Stimulated activated CD4-positive, alpha-beta T cell treated with anti-CD3 and anti-CD28 coated beads, TNF-alpha, amount 100 ng/mL, for 48 hours (primary cell): ENCODE data around the gene TUBB4A.
A peak's percentile ranks its signal among the peaks of the same experiment; 100 is the strongest.

Experiments used
- DNase-seq, 3 donors: peaks; one replicate each; pipeline ENCODE4 v3.0.0-alpha.2; 2020; ENCODE audit warnings: low read depth in 3 of 3

Gene TUBB4A

GRCh38 chr19:6470173-6470572 is 31.9 kb downstream of the TUBB4A start:
- no peak for DNase-seq

DNA sequence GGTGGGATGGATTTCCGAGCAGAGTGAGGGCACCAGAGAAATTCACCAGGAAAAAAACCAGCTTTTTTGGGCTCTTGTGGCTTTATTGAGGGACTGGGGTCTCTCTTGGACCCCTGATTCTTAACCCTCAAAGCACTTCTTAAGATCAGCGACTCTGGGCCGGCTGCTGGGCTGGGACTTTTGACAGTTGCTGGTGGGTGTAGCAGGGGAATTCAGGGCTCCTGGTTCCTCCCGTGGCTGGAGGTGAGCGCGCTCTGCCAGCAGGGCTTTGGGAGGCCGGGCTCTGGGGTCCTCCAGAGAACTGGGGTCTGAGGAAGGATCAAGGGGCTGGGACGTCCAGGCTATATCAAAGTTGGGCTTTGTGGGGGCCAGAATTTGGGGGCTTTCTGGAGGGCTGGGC is 34.7 kb downstream of the TUBB4A start:
- DNase-seq: no peak

DNA sequence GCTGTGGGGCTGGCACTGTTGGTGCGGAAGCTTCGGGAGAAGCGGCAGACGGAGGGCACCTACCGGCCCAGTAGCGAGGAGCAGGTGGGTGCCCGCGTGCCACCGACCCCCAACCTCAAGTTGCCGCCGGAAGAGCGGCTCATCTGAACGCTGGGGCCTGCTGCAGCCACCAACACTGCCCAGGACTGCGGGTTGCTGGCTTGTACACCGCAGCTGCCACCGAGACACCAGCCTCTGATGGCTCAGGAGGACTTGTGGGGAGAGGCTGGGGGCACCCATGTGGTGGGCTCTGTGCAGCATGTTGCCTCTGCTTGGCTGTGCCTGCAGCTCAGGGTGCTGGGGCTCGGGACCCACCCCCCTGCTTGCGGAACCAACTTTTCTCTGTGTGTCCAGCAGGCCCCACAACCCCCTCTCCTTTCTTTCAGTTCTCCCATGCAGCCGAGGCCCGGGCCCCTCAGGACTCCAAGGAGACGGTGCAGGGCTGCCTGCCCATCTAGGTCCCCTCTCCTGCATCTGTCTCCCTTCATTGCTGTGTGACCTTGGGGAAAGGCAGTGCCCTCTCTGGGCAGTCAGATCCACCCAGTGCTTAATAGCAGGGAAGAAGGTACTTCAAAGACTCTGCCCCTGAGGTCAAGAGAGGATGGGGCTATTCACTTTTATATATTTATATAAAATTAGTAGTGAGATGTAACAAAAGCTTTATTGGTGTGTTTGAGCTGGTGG is 35.4 kb downstream of the TUBB4A start:
- no peak for DNase-seq

- no peak for DNase-seq
Measured at GRCh38 chr19:6465663-6466062, 36.4 kb downstream of the TUBB4A start.

- DNase-seq: no peak
Measured at GRCh38 chr19:6465006-6465405, 37.1 kb downstream of the TUBB4A start.

DNA sequence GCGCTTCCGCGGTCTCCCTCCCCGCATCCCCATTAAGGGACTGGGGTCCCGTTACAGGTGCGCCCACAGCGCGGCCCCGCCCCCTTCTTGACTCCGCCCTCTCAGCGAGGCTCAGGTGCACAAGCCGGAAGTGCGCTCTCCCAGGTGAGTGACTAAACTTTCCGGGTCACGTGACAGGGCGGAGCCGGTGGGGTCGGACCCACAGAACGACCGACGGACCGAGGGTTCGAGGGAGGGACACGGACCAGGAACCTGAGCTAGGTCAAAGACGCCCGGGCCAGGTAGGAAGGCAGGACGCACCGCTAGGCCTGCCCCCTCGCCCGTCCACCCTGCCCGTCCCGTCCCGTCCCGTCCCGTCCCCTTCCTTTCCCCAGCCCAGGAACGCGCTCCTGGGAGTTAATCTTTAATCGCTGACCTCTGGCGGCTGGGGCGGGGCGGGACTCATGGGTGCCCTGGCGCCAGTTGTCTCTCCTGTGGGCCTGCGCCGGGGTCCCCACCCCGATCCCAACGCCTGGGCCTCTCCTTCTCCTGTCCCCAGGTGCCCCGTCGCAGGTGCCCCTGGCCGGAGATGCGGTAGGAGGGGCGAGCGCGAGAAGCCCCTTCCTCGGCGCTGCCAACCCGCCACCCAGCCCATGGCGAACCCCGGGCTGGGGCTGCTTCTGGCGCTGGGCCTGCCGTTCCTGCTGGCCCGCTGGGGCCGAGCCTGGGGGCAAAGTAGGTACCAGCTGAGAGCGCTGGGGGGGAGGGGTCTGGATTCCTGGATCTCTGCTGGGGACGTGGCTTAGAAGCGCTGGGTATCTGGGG is 37.8 kb downstream of the TUBB4A start, which contains the start of gene CRB3:
Gene CRB3 (plus strand): TSS at position 202 of the 804 bp plus-strand sequence. CDS start 431 bp downstream, at position 633.
- no peak for DNase-seq

GRCh38 chr19:6460099-6460884 is 41.8 kb downstream of the TUBB4A start:
- peak; percentile 95 to 97 (median 96) for DNase-seq

GRCh38 chr19:6459262-6460098 is 42.6 kb downstream of the TUBB4A start, which contains the start of gene SLC25A23:
SLC25A23 (minus strand) TSS chr19:6459792; CDS start chr19:6459628, 164 bp downstream.
- DNase-seq: peak; percentile 24 to 50 (median 28)

DNA sequence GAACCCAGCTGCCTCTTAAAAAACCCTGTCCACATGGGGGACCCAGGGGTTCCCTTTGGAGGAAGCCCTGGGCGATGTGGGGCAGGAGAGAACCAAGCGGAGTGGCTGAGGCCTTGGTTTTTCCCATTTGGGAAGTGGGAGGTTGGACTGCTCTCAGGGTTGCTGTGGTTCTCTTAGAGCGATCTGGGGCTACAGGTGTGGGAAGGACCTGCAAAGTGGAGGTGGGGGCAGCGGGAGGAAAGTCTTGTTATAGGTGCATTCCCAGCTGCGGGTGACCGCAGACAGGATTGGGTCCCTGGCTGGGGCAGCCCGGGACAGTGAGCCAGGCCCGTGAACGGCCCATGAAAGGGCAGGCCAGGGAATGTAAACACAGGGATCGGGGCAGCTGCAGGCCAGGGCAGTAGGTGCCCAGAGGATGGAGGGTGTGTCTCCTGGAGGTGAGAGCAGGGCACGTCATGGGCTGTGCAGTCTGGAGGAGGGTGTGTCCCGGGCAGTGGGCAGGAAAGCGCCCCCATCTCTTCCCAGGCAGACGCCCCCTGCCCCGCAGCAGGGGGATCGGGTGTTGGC is 43.3 kb downstream of the TUBB4A start:
- no peak for DNase-seq

- DNase-seq: no peak
Measured at GRCh38 chr19:6457958-6458694, 44.0 kb downstream of the TUBB4A start.

GRCh38 chr19:6455924-6456323 is 46.2 kb downstream of the TUBB4A start:
- no peak for DNase-seq

DNA sequence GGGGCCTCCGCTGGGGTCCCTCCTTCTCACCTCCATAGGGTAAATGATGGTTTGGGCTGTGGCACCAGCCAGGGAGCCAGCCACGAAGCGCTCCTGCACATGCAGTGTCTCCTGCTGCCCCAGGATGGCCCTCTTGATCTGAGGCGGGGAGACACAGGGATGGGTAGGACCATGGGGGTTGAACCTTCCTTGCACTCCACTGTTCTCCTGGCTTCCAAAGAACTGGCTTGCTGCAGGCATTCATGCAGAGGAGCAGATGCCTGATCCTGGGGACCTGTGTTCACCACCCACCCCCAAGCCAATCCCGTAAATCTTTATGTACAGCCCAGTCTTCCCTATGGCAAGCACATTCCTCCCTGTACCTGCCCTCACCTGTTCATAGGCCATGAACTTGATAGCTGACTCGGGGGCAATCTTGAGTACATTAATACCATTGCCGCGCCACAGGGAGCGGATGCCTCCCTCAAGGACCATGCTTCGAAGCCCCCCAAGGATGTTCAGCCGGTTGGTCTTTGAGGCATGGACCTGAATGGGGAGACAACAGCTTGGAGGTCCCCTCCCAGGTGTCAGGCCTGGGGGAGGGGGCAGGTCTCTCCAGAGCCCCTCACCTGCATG is 48.1 kb downstream of the TUBB4A start:
- no peak for DNase-seq

DNA sequence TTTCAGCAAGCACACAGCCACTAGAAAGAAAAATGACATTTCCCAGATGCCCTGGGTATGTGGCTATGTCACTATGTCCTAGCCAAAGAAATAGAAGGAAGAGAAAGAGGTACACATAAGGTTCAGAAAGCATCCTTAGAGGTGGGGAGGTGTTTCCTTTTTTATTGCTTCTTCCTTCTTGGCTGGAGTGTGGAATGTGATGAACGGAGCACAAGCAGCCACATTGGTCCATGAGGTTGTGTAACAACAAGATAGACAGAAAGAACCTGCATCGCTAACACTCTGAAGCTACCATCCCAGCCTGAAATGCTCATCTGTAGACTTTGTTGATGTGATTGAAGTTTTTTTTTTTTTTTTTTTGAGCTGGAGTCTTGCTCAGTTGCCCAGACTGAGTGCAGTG is 49.2 kb downstream of the TUBB4A start:
- DNase-seq: no peak

DNA sequence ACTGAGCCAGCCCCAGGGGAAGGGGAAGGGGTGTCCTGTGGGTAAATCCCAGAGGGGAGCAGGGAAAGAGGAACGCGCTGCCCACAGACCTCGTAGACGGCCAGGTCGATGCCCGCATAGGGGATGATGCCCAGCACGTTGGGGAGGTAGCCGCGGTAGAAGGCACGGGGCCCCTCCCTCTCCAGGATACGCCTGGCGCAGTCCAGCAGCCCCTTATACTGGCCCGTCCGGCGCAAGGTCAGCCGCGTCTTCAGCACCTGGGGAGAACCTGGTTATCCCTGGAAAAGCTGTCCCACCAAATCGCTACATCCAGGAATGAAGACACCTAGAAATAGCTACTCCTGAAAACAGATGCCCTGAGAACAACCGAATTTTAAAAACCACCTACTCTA is 49.9 kb downstream of the TUBB4A start:
- no peak for DNase-seq

DNA sequence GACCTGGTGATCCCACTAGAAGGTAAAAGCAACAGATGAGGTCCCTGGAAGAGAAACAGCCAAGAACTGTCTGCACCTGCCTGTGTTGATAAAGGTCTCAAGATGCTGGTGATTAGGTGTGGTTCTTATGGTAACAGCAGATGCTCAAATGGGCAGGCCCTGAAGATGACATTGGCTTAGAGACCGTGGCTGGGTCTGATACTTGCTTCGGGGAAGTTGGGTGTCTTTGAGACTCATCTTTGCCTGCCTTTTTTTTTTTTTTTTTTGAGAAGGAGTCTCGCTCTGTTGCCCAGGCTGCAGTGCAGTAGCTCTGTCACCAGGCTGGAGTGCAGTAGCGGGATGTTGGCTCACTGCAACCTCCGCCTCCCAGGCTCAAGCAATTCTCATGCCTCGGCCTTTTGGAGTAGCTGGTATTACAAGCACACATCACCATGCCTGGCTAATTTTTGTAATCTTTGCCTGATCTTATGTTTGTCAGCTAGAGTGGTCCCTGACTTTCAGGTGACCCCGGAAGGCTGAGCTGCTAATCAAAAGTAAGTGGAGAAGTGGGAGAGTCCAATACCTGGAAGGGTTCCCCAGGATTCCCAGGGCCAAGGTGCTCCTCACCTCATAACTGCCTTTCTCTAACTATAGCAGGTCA is 50.4 kb downstream of the TUBB4A start:
- no peak for DNase-seq

DNA sequence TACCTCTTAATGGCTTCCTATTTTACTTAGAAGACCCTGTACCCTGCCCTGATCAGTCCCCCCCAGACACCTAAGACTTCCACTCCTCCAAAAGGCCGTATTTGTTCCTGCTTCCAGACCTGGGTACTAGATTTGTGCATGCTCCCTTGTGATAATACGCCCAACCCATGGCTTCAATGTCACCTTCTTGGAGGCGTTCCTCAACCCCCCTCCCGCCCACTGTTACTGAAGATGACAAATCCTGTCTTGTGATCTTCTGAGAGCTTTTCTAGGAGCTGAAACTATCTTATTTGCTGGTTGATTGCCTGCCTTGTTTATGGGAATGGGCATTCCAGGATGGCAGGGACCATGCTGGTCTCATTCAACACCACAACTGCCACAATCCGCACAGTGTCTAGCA is 51.9 kb downstream of the TUBB4A start:
- no peak for DNase-seq

DNA sequence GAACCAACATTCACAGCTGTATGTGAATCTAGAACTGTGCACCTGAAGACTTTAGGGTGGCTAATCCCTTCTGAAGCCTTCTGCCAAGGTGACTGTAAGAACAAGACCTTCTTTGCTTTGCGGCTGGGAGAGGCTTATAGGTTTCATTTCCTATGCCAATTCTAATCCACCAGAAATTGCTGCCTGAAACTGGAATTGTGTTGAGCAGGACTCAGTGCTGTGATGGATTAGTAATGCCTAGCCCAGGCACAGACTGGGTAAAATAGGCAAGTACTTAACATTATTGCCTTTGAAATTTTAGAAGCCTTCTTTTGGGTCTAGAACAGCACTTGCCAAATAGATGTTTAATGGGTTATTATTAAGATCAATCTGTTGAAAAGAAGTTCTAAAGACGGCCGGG is 54.1 kb downstream of the TUBB4A start:
- DNase-seq: no peak

- DNase-seq: no peak
Measured at GRCh38 chr19:6446452-6446851, 55.7 kb downstream of the TUBB4A start.
